Neural progenitor cell (in vitro differentiated cells): ENCODE data around the gene SND1.

ENCODE experiments used
- EZH2phosphoT487 ChIP-seq: fragments of 200-600 bp; sonication (generic); IDR thresholded peaks from 2 replicates; pipeline ENCODE4 v1.6.1; 2017; ENCODE audit warnings: antibody characterized with exemption
- TF ChIP-seq, protein P1 (sequence below): fragments of 200-600 bp; sonication (generic); IDR thresholded peaks from 2 replicates; pipeline ENCODE4 v1.5.1; 2017; ENCODE audit warnings: antibody characterized with exemption, mild to moderate bottlenecking

DNA sequence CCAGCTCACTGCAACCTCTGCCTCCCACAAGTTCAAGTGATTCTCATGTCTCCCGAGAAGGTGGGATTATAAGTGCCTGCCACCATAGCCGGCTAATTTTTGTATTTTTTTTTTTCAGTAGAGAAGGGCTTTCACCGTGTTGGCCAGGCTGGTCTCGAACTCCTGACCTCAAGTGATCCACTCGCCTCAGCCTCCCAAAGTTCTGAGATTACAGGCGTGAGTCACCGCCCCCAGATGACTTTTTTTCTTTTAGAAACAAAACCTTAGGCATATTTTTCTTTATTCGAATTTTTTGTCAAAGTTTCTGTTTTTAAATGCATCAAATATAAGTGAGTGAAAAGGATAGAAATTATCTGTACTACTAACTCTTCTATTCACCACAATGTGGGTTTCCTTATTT, 266.1 kb downstream of the SND1 start:
- TF ChIP-seq, protein P1, sequence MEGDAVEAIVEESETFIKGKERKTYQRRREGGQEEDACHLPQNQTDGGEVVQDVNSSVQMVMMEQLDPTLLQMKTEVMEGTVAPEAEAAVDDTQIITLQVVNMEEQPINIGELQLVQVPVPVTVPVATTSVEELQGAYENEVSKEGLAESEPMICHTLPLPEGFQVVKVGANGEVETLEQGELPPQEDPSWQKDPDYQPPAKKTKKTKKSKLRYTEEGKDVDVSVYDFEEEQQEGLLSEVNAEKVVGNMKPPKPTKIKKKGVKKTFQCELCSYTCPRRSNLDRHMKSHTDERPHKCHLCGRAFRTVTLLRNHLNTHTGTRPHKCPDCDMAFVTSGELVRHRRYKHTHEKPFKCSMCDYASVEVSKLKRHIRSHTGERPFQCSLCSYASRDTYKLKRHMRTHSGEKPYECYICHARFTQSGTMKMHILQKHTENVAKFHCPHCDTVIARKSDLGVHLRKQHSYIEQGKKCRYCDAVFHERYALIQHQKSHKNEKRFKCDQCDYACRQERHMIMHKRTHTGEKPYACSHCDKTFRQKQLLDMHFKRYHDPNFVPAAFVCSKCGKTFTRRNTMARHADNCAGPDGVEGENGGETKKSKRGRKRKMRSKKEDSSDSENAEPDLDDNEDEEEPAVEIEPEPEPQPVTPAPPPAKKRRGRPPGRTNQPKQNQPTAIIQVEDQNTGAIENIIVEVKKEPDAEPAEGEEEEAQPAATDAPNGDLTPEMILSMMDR: no peak
- TF ChIP-seq EZH2phosphoT487: no peak
